HepG2 (cell line): ENCODE measurements around the gene EHBP1.

ENCODE experiments used
- CTCF ChIP-seq: sonication (generic); formaldehyde crosslinking; IDR thresholded peaks from 2 replicates; pipeline ENCODE4 v1.5.0; 2020; ENCODE audit warnings: mild to moderate bottlenecking, missing genetic modification reagents, moderate library complexity
- GABPB1 ChIP-seq: IDR thresholded peaks from 2 replicates; pipeline ENCODE4 v1.6.1; 2016; ENCODE audit warnings: mild to moderate bottlenecking, missing genetic modification reagents, moderate library complexity, missing compliant biosample characterization
- MTA3 ChIP-seq: sonication (generic); formaldehyde crosslinking; IDR thresholded peaks from 2 replicates; pipeline ENCODE4 v1.4.0; 2020; ENCODE audit warnings: missing genetic modification reagents

- TF ChIP-seq GABPB1 (no peak; the same call in 1 of the 2 replicates), MTA3 (no peak), CTCF (CRISPR knock-in tag) (no peak)
These were observed 345.7 kb downstream of the EHBP1 start for GRCh38 chr2:63051042-63051794.
